ENCODE data around the gene RELA.

Gene RELA

DNA sequence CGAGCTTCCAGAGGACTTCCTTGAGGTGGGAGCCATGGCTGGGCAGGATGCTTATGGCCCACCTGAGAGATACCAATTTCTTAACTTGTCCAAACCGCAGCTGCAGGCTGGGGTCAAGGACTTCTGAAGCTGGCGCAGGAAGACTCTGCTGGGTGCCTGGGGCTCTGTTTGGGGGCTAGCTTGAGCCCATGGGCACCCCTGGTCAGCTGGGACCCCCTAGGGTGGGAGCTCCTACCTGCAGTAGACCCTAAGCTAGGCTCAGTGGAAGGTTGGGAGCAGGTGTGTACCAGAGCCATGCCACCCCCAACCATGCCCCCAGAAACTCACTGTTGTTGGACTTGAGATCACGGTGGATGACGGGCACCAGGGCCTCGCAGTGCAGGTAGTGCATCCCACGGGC lies 50.0 kb downstream of the RELA start:
- Histone ChIP-seq H3K4me3 (peak overlapping the region; percentile 86; the same call in 1 of the 2 replicates), H3K9me3 (no peaks in the 10 kb centered on the region), H3K36me3 (replicated peaks) (peaks cover 11% of the 10 kb centered on the region), H3K4me1 (peaks cover 9% of the 10 kb centered on the region), H3K27me3 (ENCODE audit: low read depth) (no peaks in the 10 kb centered on the region)
- no peak for DNase-seq (ENCODE audit: low spot score in 2 of 2)
- in situ Hi-C loops (cut with MboI; ENCODE audit: low sequenced_read_pairs) = no loop called here

DNA sequence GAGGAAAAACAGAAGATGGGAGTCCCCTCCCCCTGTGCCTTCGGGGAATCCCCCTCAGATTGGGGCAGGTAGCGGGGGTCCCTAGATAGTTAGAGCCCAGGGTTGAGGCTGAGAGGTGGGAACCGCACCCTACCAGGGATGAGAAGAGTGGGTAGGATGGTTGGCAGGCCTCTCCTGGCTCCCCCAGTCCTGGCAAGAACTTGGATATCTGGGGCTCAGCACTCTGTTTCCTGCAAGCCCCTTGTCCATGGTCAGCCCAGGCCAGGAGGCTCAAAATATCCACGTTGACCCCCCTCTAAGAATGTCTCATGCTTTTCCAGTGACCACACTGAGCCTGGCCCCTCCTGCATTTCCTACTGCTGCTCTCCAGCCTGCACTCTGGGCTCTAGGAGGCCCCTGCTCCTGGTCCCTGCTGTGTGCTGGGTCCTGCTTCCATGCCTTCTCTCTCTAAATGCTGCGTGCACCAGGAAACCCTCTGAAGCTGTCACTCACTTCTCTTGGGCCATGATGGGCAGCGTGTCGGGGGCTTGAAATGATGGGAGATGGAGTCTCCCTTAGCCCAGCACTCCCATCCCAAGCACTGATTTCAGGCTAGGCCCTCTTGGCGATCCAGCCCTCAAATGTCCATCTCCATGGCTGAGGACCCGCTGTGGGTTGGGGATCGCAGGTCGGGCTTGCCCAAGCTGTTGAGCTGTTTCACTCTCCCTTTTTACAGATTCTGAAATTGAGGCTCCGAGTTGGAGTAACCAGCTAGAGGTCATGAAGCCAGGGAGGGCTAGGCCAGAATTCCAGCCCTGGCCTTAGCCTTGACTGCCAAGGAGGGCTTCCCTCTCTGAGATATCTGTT lies 50.7 kb downstream of the RELA start:
- no peak for DNase-seq (ENCODE audit: low spot score in 2 of 2)
- Histone ChIP-seq H3K4me1 (peaks cover 9% of the 10 kb centered on the region), H3K9me3 (no peaks in the 10 kb centered on the region), H3K4me3 (no peak overlapping the region), H3K36me3 (replicated peaks) (peaks cover 5% of the 10 kb centered on the region), H3K27me3 (ENCODE audit: low read depth) (no peaks in the 10 kb centered on the region)
- in situ Hi-C loops (cut with MboI; ENCODE audit: low sequenced_read_pairs) = no loop called here

DNA sequence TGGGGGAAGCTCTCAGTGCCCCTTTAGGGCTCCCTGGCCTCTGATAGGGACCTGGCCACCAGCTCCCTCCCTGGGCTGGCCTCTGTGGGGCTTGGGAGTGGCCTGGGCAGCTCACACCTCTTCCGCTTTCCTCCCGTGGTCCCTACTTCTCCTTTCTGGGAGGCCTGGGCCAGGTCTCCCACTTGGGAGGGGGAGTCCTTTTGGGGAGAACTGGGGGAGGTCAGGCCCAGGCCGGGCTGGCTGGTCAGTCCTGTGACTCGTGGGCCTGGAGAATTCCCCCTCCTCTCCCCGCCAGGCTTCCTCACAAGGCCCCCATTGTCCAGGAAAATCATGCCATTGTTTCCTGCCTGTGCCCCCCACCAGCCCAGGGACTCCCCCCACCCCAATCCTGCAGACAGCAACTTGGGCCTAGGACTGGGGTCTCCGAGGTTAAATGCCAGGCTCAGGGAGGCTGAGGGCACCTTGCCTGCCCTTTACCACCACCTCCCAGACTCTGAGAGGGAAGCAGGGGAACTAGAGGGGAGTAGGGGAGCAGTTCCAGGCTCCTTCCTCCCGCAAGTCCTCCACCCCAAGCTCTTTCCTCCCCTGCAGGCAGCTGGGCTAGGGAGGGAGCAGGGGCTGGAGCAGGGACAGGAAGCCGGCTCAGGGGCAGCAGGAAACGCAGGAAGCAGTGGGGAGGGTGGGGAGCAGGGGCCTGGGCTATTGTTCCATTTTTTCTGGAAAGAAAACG lies 51.5 kb downstream of the RELA start:
- in situ Hi-C loops (cut with MboI; ENCODE audit: low sequenced_read_pairs) = no loop called here
- Histone ChIP-seq H3K27me3 (ENCODE audit: low read depth) (no peaks in the 10 kb centered on the region), H3K36me3 (replicated peaks) (no peaks in the 10 kb centered on the region; the same call in 1 of the 2 replicates), H3K4me1 (peaks cover 7% of the 10 kb centered on the region), H3K9me3 (no peaks in the 10 kb centered on the region), H3K4me3 (no peak overlapping the region)
- no peak for DNase-seq (ENCODE audit: low spot score in 2 of 2)

DNA sequence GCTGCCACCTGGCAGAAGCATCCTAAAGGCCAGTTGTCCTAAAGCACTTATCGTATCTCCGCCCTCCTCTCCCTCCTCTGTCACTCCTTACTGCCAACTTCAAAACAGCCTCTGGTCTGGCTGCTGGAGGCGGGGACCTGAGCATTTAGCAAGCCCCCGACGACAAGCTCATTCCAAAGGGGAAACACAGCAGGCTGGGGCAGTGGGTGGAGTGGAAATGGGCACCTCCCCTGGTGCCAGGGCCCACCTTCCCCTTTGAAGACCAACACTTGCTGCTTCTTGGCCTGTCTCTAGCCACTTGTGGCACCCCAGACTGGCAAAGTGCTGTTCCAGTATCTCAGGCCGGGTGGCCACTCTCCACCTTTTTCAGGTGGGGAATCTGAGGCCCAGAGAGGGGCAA lies 52.3 kb downstream of the RELA start:
- DNase-seq (ENCODE audit: low spot score in 2 of 2) = no peak
- no peaks in the 10 kb centered on the region for H3K27me3 ChIP-seq (ENCODE audit: low read depth)
- in situ Hi-C loops (cut with MboI; ENCODE audit: low sequenced_read_pairs) = no loop called here
- H3K36me3 ChIP-seq (replicated peaks) = peaks cover 6% of the 10 kb centered on the region; the same call in 1 of the 2 replicates
- no peak overlapping the region for H3K4me3 ChIP-seq
- H3K4me1 ChIP-seq = peaks cover 7% of the 10 kb centered on the region
- H3K9me3 ChIP-seq = no peaks in the 10 kb centered on the region

DNA sequence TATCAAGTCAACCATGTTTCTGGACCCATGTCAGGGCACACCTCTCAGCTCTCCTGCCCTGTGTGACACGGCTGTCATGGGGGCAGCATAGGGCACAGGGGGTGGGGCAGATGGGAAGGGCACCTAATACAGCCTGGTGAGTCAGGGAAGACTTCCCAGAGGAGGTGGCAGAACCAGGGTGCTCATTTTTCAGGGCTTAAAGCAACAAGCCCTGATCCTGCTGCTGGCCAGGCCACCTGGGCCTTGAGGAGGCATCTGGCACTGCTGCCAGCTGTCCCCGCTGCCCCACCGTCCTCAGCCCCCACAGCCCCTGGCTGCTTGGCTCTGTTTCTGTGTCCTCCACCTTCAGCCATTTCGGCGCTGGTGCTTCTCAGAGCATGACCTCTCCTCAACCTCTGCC lies 53.1 kb downstream of the RELA start:
- no peak for DNase-seq (ENCODE audit: low spot score in 2 of 2)
- H3K27me3 ChIP-seq (ENCODE audit: low read depth) = no peaks in the 10 kb centered on the region
- in situ Hi-C loops (cut with MboI; ENCODE audit: low sequenced_read_pairs) = no loop called here
- peaks cover 7% of the 10 kb centered on the region for H3K4me1 ChIP-seq
- H3K4me3 ChIP-seq = no peak overlapping the region
- peaks cover 10% of the 10 kb centered on the region for H3K36me3 ChIP-seq (replicated peaks)
- H3K9me3 ChIP-seq = no peaks in the 10 kb centered on the region

DNA sequence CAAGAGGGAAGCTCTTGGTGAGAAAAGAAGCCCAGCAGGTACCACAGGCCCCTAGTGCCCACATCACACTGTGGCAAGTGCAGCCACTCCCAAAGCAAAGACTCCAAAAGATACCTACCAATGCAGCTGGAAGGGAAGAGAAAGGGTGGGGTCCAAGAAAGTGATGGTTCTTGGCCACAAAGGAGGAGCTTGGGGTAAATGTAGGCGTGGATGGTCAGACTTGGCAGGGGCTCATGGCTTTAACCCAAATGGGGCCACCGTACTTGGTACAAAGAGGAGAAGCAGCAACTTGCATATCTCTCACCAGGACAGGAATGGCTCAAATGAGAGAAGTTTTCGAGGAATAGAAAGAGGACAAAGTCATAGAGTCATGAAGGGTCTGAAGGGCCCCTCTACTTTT lies 53.5 kb downstream of the RELA start:
- Histone ChIP-seq H3K9me3 (no peaks in the 10 kb centered on the region), H3K36me3 (replicated peaks) (peaks cover 15% of the 10 kb centered on the region), H3K4me1 (peaks cover 7% of the 10 kb centered on the region), H3K4me3 (no peak overlapping the region), H3K27me3 (ENCODE audit: low read depth) (no peaks in the 10 kb centered on the region)
- in situ Hi-C loops (cut with MboI; ENCODE audit: low sequenced_read_pairs) = no loop called here
- no peak for DNase-seq (ENCODE audit: low spot score in 2 of 2)

DNA sequence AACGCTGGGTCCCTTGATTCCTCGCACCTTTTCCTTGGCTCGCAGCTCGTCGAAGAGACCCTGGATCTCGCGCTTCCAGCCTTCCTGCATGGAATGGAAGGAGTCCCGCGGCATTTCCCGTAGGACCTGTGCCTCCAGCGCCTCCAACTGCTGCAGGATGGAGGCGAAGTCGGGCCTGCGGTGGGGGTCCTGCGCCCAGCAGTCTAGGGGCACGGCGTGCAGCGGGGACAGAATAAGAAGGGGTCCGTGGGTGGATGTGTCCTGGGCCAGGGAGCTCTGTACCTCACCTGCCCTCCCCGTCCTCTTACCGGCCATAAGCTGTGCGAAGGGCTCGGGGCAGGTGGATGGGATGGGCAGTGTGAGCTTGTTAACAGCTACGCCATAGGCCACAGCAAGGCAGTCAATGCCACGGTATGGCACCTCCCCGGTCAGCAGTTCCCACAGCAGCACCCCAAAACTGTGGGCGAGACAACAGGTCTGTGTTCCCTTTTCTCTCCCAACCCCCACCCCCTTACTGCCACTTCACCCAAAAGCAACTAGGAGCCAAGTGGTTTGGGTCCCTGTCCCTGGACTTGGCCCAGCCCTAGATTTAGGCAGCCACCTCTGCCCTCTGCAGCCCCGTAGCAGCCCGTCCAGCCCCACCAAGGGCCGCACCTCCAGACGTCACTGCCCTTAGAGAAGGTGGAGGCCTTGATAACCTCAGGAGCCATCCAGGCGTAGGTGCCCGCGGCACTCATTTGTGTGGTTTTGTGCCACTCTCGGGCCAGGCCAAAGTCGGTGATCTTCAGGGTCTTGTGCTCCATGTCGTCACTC lies 54.9 kb downstream of the RELA start:
- Histone ChIP-seq H3K4me3 (no peak overlapping the region), H3K36me3 (replicated peaks) (peaks cover 19% of the 10 kb centered on the region)
- no peak for DNase-seq (ENCODE audit: low spot score in 2 of 2)

DNA sequence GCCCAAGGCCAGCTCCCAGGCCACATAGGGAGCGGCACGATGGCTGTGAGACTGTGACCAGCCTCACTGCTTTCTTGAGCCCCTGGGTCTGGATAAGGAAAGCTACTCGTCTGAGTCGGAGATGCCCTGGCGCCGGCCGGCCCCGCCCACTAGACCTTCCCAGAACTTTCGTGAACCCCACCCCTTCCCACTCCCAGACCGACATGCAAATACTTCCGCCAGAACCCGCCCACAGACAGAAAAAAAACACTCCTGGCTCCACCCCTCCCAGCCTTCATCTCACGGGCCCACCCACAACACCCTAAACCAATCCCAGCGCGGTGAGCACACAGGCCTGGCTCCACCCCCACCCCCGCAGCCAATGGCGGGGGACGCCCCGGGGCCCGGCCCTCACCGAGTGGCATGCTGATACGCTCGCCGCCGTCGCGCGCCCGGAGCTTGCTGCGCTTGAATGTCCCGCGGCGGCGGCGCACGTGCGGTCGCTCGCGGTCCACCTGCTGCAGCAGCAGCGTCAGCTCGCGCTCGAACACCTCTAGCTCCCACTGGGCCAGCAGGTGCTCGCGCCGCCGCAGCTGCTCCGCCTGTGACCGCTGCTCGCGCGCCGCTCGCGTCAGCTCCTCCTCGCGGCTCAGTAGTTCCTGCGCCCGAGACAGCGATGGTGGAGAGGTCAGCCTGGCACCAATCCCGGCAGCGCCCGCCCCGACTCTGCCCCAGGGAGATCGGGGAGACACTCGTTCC lies 55.7 kb downstream of the RELA start:
- peak in 1 of 2 experiments; percentile 67 for DNase-seq (ENCODE audit: low spot score in 2 of 2)
- peaks cover 2% of the 10 kb centered on the region; the same call in 1 of the 2 replicates for H3K4me1 ChIP-seq
- in situ Hi-C loops (cut with MboI; ENCODE audit: low sequenced_read_pairs) = no loop called here
- H3K9me3 ChIP-seq = no peaks in the 10 kb centered on the region
- no peak overlapping the region for H3K4me3 ChIP-seq
- no peaks in the 10 kb centered on the region for H3K27me3 ChIP-seq (ENCODE audit: low read depth)
- H3K36me3 ChIP-seq (replicated peaks) = peaks cover 19% of the 10 kb centered on the region

More for the DNA sequence above, 54.9 kb downstream of the RELA start:
- H3K27me3 ChIP-seq (ENCODE audit: low read depth) = no peaks in the 10 kb centered on the region
- peaks cover 3% of the 10 kb centered on the region; the same call in 1 of the 2 replicates for H3K4me1 ChIP-seq
- in situ Hi-C loops (cut with MboI; ENCODE audit: low sequenced_read_pairs) = no loop called here
- no peaks in the 10 kb centered on the region for H3K9me3 ChIP-seq

DNA sequence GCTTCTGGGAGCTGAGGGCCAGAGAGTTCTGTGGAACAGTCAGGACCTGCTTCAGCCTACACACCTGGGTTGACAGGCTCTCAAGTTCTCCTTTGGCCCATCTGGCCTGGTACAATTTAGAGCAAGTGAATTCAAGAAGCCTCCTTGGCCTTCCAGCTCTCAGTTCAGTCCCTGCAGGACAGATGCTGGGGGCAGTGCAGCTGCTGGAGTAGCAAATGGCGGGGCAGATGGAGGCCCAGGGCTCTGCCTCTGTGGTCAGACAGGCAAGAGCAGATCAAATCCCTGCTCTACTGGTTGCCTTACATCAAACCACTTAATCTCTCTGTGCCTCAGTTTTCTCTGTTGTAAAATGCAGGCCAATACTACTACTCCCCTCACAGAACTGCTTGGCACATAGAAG lies 58.5 kb downstream of the RELA start:
- in situ Hi-C loops (cut with MboI; ENCODE audit: low sequenced_read_pairs) = no loop called here
- DNase-seq (ENCODE audit: low spot score in 2 of 2) = no peak
- no peaks in the 10 kb centered on the region for H3K9me3 ChIP-seq
- H3K27me3 ChIP-seq (ENCODE audit: low read depth) = no peaks in the 10 kb centered on the region
- H3K4me1 ChIP-seq = no peaks in the 10 kb centered on the region
- H3K4me3 ChIP-seq = no peak overlapping the region
- H3K36me3 ChIP-seq (replicated peaks) = peaks cover 19% of the 10 kb centered on the region
